ENCODE data around the gene FAM3C. TPM values are rescaled to one million over a fixed set of nuclear protein-coding genes. Genes with fewer than 3 reads are reported as not detected.
"Not testable (repeated sequence)": the region's sequence is repeated elsewhere in the genome, so short reads cannot be mapped to it uniquely, and the experiment has no call there.

The FAM3C gene
- total and polyA plus RNA-seq, 7 donors: 16.0 to 26.1 (median 17.7) TPM

- Histone ChIP-seq H3K27me3 (ENCODE audit: insufficient read depth in 3 of 3, low read length in 2 of 3) (peaks cover 0 to 14% (median 4%) of the 10 kb centered on the region in 3 donors), H3K9me3 (no peaks in the 10 kb centered on the region), H3K27ac (no peak overlapping the region), H3K4me1 (no peaks in the 10 kb centered on the region), H3K36me3 (ENCODE audit: insufficient read depth in 1 of 2, low read depth in 1 of 2) (no peaks in the 10 kb centered on the region), H3K4me3 (no peak overlapping the region)
- no peak for DNase-seq
- no peak for ATAC-seq
- WGBS, 3 donors: 72 to 82% (median 80%) methylated on average over 3 of the region's 3 CpGs
- intact Hi-C loops (cut with DNase I): no loop called here
- TF ChIP-seq, protein P1, sequence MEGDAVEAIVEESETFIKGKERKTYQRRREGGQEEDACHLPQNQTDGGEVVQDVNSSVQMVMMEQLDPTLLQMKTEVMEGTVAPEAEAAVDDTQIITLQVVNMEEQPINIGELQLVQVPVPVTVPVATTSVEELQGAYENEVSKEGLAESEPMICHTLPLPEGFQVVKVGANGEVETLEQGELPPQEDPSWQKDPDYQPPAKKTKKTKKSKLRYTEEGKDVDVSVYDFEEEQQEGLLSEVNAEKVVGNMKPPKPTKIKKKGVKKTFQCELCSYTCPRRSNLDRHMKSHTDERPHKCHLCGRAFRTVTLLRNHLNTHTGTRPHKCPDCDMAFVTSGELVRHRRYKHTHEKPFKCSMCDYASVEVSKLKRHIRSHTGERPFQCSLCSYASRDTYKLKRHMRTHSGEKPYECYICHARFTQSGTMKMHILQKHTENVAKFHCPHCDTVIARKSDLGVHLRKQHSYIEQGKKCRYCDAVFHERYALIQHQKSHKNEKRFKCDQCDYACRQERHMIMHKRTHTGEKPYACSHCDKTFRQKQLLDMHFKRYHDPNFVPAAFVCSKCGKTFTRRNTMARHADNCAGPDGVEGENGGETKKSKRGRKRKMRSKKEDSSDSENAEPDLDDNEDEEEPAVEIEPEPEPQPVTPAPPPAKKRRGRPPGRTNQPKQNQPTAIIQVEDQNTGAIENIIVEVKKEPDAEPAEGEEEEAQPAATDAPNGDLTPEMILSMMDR (IDR thresholded peaks at IDR 0.05): no peak
Measured at GRCh38 chr7:121322460-121322859, 73.6 kb downstream of the FAM3C start.

DNA sequence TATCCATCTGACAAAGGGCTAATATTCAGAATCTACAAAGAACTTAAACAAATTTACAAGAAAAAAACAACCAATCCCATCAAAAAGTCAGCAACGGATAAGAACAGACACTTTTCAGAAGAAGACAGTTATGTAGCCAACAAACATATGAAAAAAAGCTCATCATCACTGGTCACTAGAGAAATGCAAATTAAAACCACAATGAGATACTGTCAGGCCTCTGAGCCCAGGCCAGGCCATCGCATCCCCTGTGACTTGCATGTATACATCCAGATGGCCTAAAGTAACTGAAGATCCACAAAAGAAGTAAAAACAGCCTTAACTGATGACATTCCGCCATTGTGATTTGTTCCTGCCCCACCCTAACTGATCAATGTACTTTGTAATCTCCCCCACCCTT lies 80.9 kb downstream of the FAM3C start:
- H3K4me3 ChIP-seq; ATAC-seq; H3K27ac ChIP-seq; DNase-seq; intact Hi-C loops (cut with DNase I); H3K36me3 ChIP-seq (ENCODE audit: insufficient read depth in 1 of 2, low read depth in 1 of 2); H3K27me3 ChIP-seq (ENCODE audit: insufficient read depth in 3 of 3, low read length in 2 of 3); H3K4me1 ChIP-seq; H3K9me3 ChIP-seq: not testable (repeated sequence)
- 81 to 83% (median 82%) methylated on average over 2 of the region's 3 CpGs for WGBS, 3 donors

DNA sequence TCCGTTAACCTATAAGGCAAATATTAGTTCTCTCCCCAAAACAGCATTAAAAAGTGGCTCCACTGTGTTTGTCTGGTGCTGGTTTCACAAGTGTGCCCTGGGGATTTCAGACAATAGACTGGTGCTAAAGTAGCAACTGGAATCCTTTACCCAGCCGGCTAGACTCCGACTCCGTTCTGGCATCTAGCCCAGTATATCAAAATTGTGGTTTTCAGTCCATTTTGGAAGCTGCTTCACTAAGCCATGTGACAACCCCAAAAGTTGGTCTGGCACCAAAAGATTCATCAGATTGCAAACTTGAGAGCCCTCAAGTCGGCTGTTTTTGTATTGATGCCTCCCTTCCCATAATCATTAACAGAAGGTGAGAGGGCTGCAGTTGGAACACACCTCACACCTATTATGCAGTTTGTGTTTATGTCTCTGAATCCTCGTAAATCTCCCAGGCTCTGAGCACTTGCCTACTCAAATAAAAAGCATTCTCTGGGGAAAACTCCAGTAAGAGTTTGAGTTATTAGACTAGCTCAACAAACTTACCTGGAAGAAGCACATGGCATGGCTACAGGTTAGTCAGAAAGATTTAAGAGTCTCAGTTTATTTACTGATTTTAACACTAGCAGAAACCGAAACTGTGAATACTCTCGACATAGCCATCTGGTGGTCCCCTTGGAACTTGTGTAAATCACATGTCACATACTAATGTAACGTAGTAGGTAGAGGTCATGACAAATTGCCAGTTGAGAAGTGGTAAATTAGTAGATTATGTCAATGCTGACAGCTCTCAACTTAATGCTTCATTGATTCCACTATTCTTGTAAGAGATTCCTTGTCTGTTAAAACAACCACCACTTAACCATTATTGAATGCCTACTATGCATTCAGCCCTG lies 82.1 kb downstream of the FAM3C start:
- intact Hi-C loops (cut with DNase I): no loop called here
- DNase-seq (no peak), ATAC-seq (no peak)
- Histone ChIP-seq H3K27me3 (ENCODE audit: insufficient read depth in 3 of 3, low read length in 2 of 3) (no peaks in the 10 kb centered on the region), H3K4me3 (no peak overlapping the region), H3K9me3 (no peaks in the 10 kb centered on the region), H3K27ac (no peak overlapping the region), H3K4me1 (no peaks in the 10 kb centered on the region), H3K36me3 (ENCODE audit: insufficient read depth in 1 of 2, low read depth in 1 of 2) (no peaks in the 10 kb centered on the region)
- WGBS, 3 donors: 33 to 38% (median 37%) methylated on average over 9 of the region's 9 CpGs
- TF ChIP-seq, protein P1 (IDR thresholded peaks at IDR 0.05): no peak

DNA sequence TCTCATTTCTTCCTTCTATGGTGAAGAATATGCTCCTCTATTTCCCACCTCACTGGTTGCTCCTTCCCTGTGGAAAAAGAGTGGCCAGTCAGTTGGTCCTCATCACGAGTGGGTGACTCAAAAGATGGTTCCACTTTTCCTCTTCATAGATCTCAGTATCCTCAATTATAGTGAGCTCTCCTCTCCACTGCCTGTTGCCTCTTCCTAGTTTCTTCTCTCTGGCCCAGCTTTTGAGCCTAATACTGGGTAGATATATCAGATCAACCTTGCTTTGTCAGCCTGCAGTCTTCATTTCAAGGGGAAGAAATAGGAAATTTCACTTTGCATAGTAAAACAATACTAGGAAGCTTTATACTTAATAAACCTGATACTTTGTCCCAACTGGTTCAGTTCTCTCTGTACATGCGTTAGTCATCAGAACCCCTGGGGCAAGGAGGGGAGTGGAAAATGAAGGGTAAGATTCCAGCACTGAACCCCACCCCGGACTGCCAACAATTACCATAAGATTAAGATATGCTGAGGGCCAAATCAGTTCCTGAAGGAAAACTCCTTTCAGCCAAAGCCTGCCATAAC lies 82.8 kb downstream of the FAM3C start:
- TF ChIP-seq, protein P1 (IDR thresholded peaks at IDR 0.05): no peak
- ATAC-seq: no peak

GRCh38 chr7:121307021-121307574 lies 89.0 kb downstream of the FAM3C start:
- WGBS, 3 donors: 25 to 43% (median 40%) methylated on average over 4 of the region's 4 CpGs
- H3K27me3 ChIP-seq (ENCODE audit: insufficient read depth in 3 of 3, low read length in 2 of 3): no peaks in the 10 kb centered on the region
- no peak for ATAC-seq

More for the DNA sequence above, 82.8 kb downstream of the FAM3C start:
- no peaks in the 10 kb centered on the region for H3K27me3 ChIP-seq (ENCODE audit: insufficient read depth in 3 of 3, low read length in 2 of 3)
- H3K9me3 ChIP-seq: no peaks in the 10 kb centered on the region
- H3K36me3 ChIP-seq (ENCODE audit: insufficient read depth in 1 of 2, low read depth in 1 of 2): no peaks in the 10 kb centered on the region
- no peak overlapping the region for H3K27ac ChIP-seq
- DNase-seq: no peak
- 43 to 56% (median 52%) methylated on average over 3 of the region's 3 CpGs for WGBS, 3 donors
- intact Hi-C loops (cut with DNase I): no loop called here
- H3K4me1 ChIP-seq: no peaks in the 10 kb centered on the region
- H3K4me3 ChIP-seq: no peak overlapping the region

More at GRCh38 chr7:121307021-121307574, 89.0 kb downstream of the FAM3C start:
- no peak overlapping the region for H3K27ac ChIP-seq
- no peak for DNase-seq
- H3K9me3 ChIP-seq: no peaks in the 10 kb centered on the region
- TF ChIP-seq, protein P1 (IDR thresholded peaks at IDR 0.05): no peak
- intact Hi-C loops (cut with DNase I): no loop called here
- no peak overlapping the region for H3K4me3 ChIP-seq
- H3K4me1 ChIP-seq: no peaks in the 10 kb centered on the region
- no peaks in the 10 kb centered on the region for H3K36me3 ChIP-seq (ENCODE audit: insufficient read depth in 1 of 2, low read depth in 1 of 2)

All from psoas muscle (tissue), 8 donors.